Measurements from ENCODE around the gene BNC2. TPM values are rescaled to one million over a fixed set of nuclear protein-coding genes. Genes with fewer than 3 reads are reported as not detected.

Gene BNC2
- total RNA-seq, 1 experiment from 2014 or later = 43.6 TPM

DNA sequence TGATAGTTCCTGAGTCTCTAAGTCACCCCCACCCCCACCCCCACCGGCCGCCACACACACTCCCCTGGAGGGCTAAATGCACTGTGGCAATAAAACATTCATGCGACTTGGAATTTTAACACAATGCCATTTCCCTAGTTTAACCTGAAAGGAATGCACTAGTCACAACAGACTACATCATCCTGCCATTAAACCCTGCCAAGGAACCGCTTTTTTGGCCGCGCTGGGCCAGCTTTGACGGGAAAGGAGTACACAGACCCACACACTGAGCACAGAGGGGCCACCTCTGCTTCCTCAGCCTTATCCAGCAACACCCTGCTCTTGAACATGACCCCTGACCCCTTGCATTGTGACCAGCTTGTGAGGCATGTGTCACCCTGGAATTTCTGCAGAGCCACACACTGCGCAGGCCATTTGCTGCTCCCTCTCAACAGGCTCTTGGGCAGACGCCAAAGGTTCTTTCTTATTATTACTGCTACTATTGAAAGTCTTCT, 165.3 kb downstream of the BNC2 start:
- no peak overlapping the region for H3K14ac ChIP-seq (ENCODE audit: insufficient read depth, low read length)
- Mint-ChIP-seq H3K4me3 (peak overlapping the region; percentile 34 to 78; a peak in 4 of 5 replicates), H3K27ac (peak overlapping the region; percentile 93 to 99 (median 97); a peak in 6 of 7 replicates), H3K27me3 (ENCODE audit: low read depth) (no peaks in the 10 kb centered on the region), H3K9me3 (no peaks in the 10 kb centered on the region), H3K4me1 (peaks cover 64 to 71% of the 10 kb centered on the region in 2 experiments), H3K36me3 (ENCODE audit: insufficient read depth in 1 of 3, low read depth in 3 of 3) (no peaks in the 10 kb centered on the region)
- no peak overlapping the region for H2AFZ ChIP-seq (ENCODE audit: low read length)
- no peaks in the 10 kb centered on the region for H3K79me2 ChIP-seq (ENCODE audit: insufficient read depth, low read length)
- H3K56ac ChIP-seq (ENCODE audit: insufficient read length, low read depth, low read length) = no peak overlapping the region
- H3K27ac ChIP-seq (ENCODE audit: insufficient read length, low read depth, low read length) = no peak overlapping the region
- no peak overlapping the region for H3K18ac ChIP-seq (ENCODE audit: insufficient read length, low read depth, low read length)
- WGBS (ENCODE audit: extremely low coverage, insufficient read length, low lambda C conversion rate) = no CpG with 5 or more reads among the region's 9 CpGs
- peaks cover 3% of the 10 kb centered on the region for H3K23me2 ChIP-seq (ENCODE audit: insufficient read length, low read depth, low read length, poor library complexity, severe bottlenecking)
- peaks cover 5% of the 10 kb centered on the region; the same call in 1 of the 2 replicates for H3K4me1 ChIP-seq (ENCODE audit: insufficient read depth, low read length)
- H2BK5ac ChIP-seq (ENCODE audit: insufficient read length, low read length) = no peak overlapping the region
- H3T11ph ChIP-seq (ENCODE audit: low read length) = no peak overlapping the region
- peak overlapping the region; percentile 26 for H3K4me2 ChIP-seq (ENCODE audit: insufficient read depth, insufficient read length, low read length)
- no peaks in the 10 kb centered on the region for H4K20me1 ChIP-seq (ENCODE audit: control insufficient read depth, insufficient read depth, insufficient read length)
- no peaks in the 10 kb centered on the region for H3K27me3 ChIP-seq (ENCODE audit: insufficient read depth, low read length)
- DNase-seq = peak; percentile 75
- no peak overlapping the region for H2BK120ac ChIP-seq (ENCODE audit: low read depth, low read length, poor library complexity, severe bottlenecking)
- H2BK12ac ChIP-seq (ENCODE audit: insufficient read length, low read depth, low read length) = no peak overlapping the region
- no peak overlapping the region for H3K9ac ChIP-seq (ENCODE audit: extremely low read depth, insufficient read length, low read length)
- H2BK15ac ChIP-seq (ENCODE audit: low read depth, low read length) = no peak overlapping the region
- no peak overlapping the region for H3K23ac ChIP-seq (ENCODE audit: insufficient read length, low read depth, low read length)
- no peak overlapping the region for H2BK20ac ChIP-seq (ENCODE audit: low read depth, low read length, poor library complexity, severe bottlenecking)
- no peaks in the 10 kb centered on the region for H3K79me1 ChIP-seq (ENCODE audit: insufficient read depth, low read depth, low read length, poor library complexity, severe bottlenecking)
- no peak overlapping the region for H2AK5ac ChIP-seq (ENCODE audit: insufficient read length, low read length)
- no peak overlapping the region for H4K8ac ChIP-seq (replicated peaks; ENCODE audit: insufficient read length, low read depth, low read length)
- no peak overlapping the region for H3K4ac ChIP-seq (ENCODE audit: low read depth, low read length)
- TF ChIP-seq, protein P1, sequence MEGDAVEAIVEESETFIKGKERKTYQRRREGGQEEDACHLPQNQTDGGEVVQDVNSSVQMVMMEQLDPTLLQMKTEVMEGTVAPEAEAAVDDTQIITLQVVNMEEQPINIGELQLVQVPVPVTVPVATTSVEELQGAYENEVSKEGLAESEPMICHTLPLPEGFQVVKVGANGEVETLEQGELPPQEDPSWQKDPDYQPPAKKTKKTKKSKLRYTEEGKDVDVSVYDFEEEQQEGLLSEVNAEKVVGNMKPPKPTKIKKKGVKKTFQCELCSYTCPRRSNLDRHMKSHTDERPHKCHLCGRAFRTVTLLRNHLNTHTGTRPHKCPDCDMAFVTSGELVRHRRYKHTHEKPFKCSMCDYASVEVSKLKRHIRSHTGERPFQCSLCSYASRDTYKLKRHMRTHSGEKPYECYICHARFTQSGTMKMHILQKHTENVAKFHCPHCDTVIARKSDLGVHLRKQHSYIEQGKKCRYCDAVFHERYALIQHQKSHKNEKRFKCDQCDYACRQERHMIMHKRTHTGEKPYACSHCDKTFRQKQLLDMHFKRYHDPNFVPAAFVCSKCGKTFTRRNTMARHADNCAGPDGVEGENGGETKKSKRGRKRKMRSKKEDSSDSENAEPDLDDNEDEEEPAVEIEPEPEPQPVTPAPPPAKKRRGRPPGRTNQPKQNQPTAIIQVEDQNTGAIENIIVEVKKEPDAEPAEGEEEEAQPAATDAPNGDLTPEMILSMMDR (conservative IDR thresholded peaks at IDR 0.05) = no peak
- no peaks in the 10 kb centered on the region for H3K9me3 ChIP-seq (ENCODE audit: control insufficient read depth, low read depth, low read length)
- no peak overlapping the region for H4K91ac ChIP-seq (ENCODE audit: insufficient read length, low read depth, low read length)
- no peak overlapping the region for H4K5ac ChIP-seq (ENCODE audit: insufficient read length, low read depth, low read length)

All from H9 (cell line).